ENCODE data around the gene ANO3.

The ANO3 gene

DNA sequence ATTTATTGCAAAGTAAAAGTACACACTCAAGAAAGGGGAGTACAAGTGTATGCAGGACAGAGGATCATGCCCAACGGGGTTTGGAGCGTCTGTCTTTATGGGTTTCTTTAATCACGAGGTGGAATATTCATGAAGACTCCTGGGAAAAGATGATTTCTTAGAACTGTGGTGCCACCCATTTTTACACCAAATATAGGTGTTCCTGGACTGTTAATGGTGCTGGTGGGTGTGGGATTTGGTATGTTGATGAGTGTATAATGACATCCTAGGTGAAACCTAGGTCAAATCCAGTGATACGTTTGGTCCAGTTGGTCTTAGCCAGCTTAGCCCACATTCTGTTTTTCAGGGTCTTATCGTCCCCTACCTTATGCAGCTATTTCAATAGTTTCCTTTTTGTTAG, 21.1 kb downstream of the ANO3 start:
- DNase-seq (ENCODE audit: low read depth) = no peak

DNA sequence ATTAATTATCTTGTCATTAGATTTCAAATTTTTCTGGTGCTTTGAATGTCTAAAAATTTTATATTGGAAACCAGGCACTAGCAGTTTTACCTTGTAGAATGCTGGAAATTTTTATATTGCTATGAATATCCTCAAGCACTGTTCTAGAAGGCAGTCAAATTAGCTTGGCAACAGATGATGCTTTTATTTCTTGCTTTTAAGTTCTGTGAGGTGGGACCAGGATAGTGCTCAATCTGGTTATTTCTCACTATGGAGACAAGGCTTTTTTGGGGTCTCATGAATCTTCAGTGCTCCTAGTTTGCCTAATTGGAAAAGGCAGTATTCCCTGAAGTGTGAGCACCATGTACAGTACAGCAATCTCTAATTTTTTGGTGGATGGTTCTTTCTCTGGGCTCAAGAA, 27.1 kb downstream of the ANO3 start:
- DNase-seq (ENCODE audit: low read depth) = no peak
- no peak overlapping the region for H3K4me3 ChIP-seq (ENCODE audit: low read length)
- TF ChIP-seq, protein P1, sequence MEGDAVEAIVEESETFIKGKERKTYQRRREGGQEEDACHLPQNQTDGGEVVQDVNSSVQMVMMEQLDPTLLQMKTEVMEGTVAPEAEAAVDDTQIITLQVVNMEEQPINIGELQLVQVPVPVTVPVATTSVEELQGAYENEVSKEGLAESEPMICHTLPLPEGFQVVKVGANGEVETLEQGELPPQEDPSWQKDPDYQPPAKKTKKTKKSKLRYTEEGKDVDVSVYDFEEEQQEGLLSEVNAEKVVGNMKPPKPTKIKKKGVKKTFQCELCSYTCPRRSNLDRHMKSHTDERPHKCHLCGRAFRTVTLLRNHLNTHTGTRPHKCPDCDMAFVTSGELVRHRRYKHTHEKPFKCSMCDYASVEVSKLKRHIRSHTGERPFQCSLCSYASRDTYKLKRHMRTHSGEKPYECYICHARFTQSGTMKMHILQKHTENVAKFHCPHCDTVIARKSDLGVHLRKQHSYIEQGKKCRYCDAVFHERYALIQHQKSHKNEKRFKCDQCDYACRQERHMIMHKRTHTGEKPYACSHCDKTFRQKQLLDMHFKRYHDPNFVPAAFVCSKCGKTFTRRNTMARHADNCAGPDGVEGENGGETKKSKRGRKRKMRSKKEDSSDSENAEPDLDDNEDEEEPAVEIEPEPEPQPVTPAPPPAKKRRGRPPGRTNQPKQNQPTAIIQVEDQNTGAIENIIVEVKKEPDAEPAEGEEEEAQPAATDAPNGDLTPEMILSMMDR (conservative IDR thresholded peaks at IDR 0.05; ENCODE audit: low read length) = no peak

More for the DNA sequence above, 21.1 kb downstream of the ANO3 start:
- TF ChIP-seq, protein P1 (conservative IDR thresholded peaks at IDR 0.05; ENCODE audit: low read length) = no peak
- no peak overlapping the region for H3K4me3 ChIP-seq (ENCODE audit: low read length)

DNA sequence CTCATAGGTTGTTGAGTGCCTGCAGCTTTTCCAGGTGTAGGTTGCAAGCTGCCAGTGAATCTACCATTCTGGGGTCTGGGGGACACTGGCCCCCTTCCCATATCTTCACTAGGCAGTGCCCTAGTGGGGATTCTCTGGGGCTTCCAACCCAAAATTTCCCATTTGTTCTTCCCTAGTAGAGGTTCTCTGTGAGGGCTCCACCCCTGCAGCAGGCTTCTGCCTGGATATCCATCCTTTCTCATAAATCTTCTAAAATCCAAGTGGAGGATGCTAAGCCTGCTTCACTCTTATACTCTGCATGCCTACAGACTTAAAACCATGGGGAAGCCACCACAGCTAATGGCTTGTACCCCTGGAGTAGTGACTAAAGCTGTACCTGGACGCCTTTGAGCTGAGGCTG, 33.4 kb downstream of the ANO3 start:
- TF ChIP-seq, protein P1 (conservative IDR thresholded peaks at IDR 0.05; ENCODE audit: low read length) = no peak
- DNase-seq (ENCODE audit: low read depth) = no peak
- no peak overlapping the region for H3K4me3 ChIP-seq (ENCODE audit: low read length)

DNA sequence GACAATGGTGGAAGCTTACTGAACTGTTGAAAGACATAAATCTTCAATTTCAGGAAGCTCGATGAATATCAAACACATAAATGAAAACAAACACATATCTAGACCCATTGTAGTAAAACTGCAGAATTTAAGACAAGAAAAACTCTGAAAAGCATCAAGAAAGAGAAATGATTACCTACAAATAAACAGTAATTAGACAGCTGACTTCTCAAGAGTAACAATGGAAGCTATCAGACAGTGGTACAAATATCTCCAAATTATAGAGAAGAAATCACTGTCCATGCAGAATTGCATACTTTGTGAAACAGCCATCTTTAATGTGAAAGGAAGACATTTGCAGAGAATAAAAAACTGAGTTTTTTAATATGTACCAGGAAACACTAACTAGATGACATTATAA, 45.7 kb downstream of the ANO3 start:
- TF ChIP-seq, protein P1 (conservative IDR thresholded peaks at IDR 0.05; ENCODE audit: low read length) = no peak

DNA sequence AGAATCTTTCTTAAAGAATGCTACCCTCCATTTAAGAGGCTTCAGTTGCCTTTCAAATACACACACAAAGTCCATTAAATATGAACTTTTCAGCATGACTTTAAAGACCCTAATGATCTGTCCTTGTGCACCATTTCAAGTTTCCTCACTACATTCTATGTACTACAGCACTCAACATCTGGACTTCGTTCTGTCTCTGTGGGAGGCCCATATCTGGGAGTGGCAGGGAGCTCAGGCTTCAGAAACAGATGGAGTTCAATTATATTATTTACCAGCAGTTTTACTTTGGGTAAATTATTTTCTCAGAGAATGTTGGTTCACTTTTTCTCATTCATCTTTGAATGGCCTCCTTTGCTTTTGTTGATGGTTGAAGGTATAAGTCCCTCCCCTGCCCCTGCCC, 67.4 kb downstream of the ANO3 start:
- TF ChIP-seq, protein P1 (conservative IDR thresholded peaks at IDR 0.05; ENCODE audit: low read length) = no peak
- DNase-seq (ENCODE audit: low read depth) = no peak
- no peak overlapping the region for H3K4me3 ChIP-seq (ENCODE audit: low read length)

More for the DNA sequence above, 45.7 kb downstream of the ANO3 start:
- H3K4me3 ChIP-seq (ENCODE audit: low read length) = no peak overlapping the region
- no peak for DNase-seq (ENCODE audit: low read depth)

DNA sequence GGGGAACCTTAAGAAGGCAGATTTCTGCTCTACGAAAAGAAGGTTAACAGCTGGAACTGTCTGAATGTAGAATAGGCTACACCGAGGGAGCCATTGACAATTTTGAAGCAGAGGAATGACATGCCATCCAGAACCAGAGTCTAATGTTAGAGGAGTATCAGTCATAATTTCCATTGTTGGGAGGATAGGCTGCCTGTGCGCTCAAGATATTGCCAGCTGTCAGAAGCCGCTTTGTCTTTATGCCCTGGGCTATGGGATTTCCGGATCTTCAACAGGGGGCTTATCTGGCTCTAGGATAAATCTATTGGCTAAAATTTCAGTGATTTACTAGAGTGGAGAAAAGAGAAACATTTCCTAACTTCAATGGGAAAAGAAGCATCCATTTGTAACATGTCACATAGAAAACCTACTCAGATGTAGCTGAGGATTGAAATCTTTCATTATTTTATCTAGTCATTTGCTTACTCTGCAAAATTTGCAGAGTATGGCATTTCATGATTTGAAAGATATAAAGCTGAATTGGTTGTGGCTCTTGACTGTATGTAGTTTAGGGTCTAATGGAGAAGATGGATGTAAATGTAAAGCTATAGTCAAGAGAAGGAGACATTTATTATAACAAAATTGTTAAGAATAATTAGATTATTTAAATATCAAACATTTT, 78.9 kb downstream of the ANO3 start:
- TF ChIP-seq, protein P1 (conservative IDR thresholded peaks at IDR 0.05; ENCODE audit: low read length) = no peak
- H3K4me3 ChIP-seq (ENCODE audit: low read length) = no peak overlapping the region
- DNase-seq (ENCODE audit: low read depth) = no peak

DNA sequence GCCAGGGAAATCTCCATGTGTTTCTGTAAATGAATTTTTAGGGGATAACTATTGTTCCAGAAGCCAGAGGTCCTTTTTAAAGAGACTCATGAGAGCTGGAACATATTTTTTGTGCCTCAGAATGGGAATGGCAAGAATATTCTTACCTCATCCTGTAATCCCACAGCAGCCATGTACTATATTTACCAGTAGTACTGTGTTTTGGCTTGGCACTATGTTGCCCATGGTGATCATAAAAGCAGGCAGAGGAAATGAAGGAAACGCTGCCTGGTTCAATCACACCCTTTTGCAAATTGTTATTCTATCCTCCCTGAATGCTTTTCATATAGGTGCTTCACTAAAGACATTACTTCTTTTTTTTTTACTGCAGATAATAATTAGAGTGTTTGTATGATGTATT, 81.0 kb downstream of the ANO3 start:
- H3K4me3 ChIP-seq (ENCODE audit: low read length) = no peak overlapping the region
- DNase-seq (ENCODE audit: low read depth) = no peak
- TF ChIP-seq, protein P1 (conservative IDR thresholded peaks at IDR 0.05; ENCODE audit: low read length) = no peak

All from AG10803 (cell line).